ENCODE measurements around the gene SV2C.

DNA sequence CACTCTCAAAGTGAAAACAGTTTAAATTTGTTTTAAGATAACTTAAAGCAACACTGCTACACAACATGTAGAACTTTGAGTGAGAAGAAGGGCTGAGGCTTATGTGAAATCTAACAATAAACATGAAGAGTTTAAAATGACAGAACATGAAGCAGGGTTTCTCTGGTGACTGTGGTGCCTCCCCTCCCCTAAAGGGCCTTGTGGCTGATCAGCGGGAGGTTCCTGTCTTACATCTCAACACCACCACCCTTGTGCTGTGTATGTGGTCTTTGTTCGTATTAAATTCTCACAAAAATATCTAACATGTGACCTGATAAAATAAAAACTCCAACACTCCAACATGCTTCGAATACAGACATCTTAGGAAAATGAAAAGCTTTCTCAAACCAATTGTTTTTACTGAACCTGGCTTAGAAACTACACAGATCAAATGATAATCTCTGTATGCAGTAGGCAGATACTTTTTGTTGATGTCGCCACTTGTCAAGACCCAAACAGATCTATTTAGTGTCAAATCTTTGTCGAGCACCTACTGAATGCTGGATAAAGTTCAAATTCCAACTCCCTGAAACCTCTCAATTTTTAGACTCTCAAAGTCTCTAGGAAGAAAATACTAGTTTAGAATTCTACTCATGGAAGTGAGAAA is 310.0 kb downstream of the SV2C start:
- TF ChIP-seq, protein P1, sequence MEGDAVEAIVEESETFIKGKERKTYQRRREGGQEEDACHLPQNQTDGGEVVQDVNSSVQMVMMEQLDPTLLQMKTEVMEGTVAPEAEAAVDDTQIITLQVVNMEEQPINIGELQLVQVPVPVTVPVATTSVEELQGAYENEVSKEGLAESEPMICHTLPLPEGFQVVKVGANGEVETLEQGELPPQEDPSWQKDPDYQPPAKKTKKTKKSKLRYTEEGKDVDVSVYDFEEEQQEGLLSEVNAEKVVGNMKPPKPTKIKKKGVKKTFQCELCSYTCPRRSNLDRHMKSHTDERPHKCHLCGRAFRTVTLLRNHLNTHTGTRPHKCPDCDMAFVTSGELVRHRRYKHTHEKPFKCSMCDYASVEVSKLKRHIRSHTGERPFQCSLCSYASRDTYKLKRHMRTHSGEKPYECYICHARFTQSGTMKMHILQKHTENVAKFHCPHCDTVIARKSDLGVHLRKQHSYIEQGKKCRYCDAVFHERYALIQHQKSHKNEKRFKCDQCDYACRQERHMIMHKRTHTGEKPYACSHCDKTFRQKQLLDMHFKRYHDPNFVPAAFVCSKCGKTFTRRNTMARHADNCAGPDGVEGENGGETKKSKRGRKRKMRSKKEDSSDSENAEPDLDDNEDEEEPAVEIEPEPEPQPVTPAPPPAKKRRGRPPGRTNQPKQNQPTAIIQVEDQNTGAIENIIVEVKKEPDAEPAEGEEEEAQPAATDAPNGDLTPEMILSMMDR (tag by site-specific recombination; IDR thresholded peaks at IDR 0.05): no peak
- TF ChIP-seq, protein P2, sequence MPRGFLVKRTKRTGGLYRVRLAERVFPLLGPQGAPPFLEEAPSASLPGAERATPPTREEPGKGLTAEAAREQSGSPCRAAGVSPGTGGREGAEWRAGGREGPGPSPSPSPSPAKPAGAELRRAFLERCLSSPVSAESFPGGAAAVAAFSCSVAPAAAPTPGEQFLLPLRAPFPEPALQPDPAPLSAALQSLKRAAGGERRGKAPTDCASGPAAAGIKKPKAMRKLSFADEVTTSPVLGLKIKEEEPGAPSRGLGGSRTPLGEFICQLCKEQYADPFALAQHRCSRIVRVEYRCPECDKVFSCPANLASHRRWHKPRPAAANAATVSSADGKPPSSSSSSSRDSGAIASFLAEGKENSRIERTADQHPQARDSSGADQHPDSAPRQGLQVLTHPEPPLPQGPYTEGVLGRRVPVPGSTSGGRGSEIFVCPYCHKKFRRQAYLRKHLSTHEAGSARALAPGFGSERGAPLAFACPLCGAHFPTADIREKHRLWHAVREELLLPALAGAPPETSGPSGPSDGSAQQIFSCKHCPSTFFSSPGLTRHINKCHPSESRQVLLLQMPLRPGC (tag by site-specific recombination; IDR thresholded peaks at IDR 0.05): no peak

Data from HEK293 (cell line).